ENCODE data around the gene CCNG2.

The CCNG2 gene

DNA sequence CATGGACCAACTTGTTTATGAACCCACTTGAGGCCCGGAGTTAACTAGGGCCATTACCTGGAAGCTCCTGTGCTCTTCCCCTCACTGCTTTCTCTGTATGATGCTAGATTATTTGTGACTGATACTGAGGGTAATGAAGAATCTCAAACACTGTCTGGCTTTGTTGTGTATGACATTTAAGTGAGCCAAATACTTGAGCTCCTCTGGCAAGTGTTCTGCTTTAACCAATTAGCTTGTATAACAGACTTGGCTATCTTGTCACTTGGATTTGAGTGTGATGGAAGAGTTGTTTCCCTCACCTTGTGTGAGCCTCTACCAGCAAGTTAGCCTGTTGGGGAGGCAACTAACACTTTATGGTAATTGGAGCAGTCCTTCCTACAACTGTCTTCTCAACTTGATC, 42.7 kb downstream of the CCNG2 start:
- TF ChIP-seq, protein P1, sequence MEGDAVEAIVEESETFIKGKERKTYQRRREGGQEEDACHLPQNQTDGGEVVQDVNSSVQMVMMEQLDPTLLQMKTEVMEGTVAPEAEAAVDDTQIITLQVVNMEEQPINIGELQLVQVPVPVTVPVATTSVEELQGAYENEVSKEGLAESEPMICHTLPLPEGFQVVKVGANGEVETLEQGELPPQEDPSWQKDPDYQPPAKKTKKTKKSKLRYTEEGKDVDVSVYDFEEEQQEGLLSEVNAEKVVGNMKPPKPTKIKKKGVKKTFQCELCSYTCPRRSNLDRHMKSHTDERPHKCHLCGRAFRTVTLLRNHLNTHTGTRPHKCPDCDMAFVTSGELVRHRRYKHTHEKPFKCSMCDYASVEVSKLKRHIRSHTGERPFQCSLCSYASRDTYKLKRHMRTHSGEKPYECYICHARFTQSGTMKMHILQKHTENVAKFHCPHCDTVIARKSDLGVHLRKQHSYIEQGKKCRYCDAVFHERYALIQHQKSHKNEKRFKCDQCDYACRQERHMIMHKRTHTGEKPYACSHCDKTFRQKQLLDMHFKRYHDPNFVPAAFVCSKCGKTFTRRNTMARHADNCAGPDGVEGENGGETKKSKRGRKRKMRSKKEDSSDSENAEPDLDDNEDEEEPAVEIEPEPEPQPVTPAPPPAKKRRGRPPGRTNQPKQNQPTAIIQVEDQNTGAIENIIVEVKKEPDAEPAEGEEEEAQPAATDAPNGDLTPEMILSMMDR (IDR thresholded peaks at IDR 0.05; ENCODE audit: borderline replicate concordance, insufficient read depth, low read depth, low read length): no peak

DNA sequence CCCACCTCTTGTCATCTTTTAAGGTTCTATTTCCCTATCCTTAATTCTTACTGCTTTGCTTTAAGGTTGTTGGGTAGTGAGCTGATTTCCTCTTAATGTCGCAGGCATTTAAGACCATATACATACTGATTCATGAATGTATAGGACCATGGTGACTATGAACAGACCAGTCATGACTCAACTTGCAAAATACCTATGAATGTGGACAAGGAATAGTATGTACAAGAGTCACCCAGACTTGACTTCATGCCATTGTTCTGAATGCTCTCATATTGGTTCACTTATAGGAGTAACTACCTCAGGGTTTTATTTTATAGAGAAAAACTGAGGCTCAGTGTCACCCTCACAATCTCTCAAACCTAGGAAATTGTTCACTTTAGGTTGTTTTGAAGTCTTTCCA, 44.3 kb downstream of the CCNG2 start:
- no peak overlapping the region for H3K4me3 ChIP-seq (ENCODE audit: low read depth, low read length)
- TF ChIP-seq, protein P1 (IDR thresholded peaks at IDR 0.05; ENCODE audit: borderline replicate concordance, insufficient read depth, low read depth, low read length): no peak

More for the DNA sequence above, 42.7 kb downstream of the CCNG2 start:
- no peak overlapping the region for H3K4me3 ChIP-seq (ENCODE audit: low read depth, low read length)

DNA sequence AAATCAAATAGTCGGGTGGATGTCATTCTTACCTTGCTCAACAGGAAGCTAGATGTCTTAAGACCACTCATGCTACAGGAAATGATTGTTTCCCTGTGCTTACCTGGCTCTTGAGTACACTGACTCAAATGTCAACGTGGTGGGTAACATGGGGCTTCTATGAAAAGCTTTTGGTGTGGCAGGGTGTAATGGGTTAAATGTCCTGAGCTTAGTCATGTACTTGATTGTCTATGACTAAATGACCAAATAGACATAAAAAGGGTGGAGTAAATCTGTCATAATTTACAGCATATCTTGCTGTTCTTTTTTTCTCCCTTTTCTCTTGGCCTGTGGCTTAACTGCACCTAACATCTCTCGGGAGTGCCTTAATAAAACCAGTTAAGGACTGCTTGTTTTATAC, 44.9 kb downstream of the CCNG2 start:
- no peak overlapping the region for H3K4me3 ChIP-seq (ENCODE audit: low read depth, low read length)
- TF ChIP-seq, protein P1 (IDR thresholded peaks at IDR 0.05; ENCODE audit: borderline replicate concordance, insufficient read depth, low read depth, low read length): no peak

DNA sequence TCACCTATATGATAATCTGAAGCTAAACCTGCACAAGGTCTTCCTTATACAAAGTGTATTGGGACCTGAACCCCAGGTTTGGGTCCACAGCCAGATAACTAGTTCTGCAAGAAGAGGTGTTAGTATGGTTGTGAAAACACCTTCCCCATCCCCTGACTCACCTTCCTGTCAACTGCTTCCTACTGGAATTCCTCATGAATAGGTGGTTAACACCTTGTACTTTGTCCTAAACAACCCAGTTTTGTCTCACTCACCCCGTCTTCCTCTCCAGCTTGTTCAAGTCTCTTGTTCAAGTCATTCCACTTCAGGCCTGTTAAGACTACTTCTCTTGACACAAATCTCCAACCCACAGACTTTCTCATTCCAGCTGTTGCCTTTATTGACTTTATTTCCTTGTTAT, 45.5 kb downstream of the CCNG2 start:
- no peak overlapping the region for H3K4me3 ChIP-seq (ENCODE audit: low read depth, low read length)
- TF ChIP-seq, protein P1 (IDR thresholded peaks at IDR 0.05; ENCODE audit: borderline replicate concordance, insufficient read depth, low read depth, low read length): no peak

DNA sequence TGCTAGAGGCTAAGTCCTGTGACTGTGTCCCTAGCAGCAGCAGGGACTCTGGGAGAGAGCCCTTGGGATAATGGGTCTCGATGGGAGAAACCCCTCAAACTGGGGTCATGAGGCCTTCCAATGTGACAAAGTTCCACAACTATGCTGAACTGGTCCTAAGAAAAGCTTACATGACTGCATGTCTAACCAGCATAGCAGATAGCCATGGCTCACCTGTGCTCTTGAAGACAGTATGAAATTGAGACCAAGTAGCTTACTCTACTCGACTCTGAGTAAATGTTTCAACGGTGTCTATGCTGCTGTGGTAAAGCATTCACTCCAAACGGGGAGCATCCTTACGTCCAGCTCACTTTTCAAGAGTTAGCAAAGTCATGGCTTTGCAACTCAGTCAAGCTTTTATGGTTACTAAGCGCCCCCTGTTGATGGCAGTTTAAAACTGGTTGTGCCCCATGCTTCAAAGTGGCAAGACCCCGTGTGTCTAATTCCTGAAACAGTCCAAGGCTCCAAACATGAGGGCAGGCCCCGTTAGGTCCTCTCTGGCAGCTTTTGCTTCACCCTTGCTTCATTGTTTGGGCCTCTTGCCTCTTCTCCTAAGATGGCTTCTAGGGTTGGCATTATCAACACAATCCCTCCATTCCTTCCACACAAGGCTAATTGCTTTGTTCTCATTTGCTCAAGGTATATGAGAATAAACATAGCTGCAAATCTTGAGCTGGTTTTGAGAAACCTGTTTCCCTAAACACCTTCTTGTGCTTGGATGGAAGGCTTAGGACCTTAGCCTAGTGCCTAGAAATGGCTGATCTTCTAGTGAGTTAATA, 46.6 kb downstream of the CCNG2 start:
- TF ChIP-seq, protein P1 (IDR thresholded peaks at IDR 0.05; ENCODE audit: borderline replicate concordance, insufficient read depth, low read depth, low read length): peak; percentile 64; the same call in 1 of the 2 replicates
- H3K4me3 ChIP-seq (ENCODE audit: low read depth, low read length): no peak overlapping the region

- no peak overlapping the region for H3K4me3 ChIP-seq (ENCODE audit: low read depth, low read length)
- TF ChIP-seq, protein P1 (IDR thresholded peaks at IDR 0.05; ENCODE audit: borderline replicate concordance, insufficient read depth, low read depth, low read length): no peak
Observed at GRCh38 chr4:77204621-77205020, 47.6 kb downstream of the CCNG2 start.

GRCh38 chr4:77209012-77209411, 52.0 kb downstream of the CCNG2 start:
- H3K4me3 ChIP-seq (ENCODE audit: low read depth, low read length): no peak overlapping the region
- TF ChIP-seq, protein P1 (IDR thresholded peaks at IDR 0.05; ENCODE audit: borderline replicate concordance, insufficient read depth, low read depth, low read length): no peak
